HG03196 (cell line): ENCODE data around the gene PAPOLA.
"Not testable (repeated sequence)": the region's sequence is repeated elsewhere in the genome, so short reads cannot be mapped to it uniquely, and the experiment has no call there.

Source experiments
- ATAC-seq: cut with Tn5 transposase; IDR thresholded peaks from one replicate; pipeline ENCODE4 v1.9.1; 2021; ENCODE audit not compliant: unreplicated experiment

The PAPOLA gene

GRCh38 chr14:96501740-96502620 lies at the start of gene PAPOLA:
PAPOLA (plus strand) TSS chr14:96502382; CDS start chr14:96502593, 211 bp downstream.
- ATAC-seq, result peak; percentile 90

GRCh38 chr14:96452684-96453083 lies 49.5 kb upstream of the PAPOLA start:
- no peak for ATAC-seq

GRCh38 chr14:96455588-96455987 lies 46.6 kb upstream of the PAPOLA start:
- no peak for ATAC-seq

- ATAC-seq, result no peak
Measured at GRCh38 chr14:96459851-96460250, 42.3 kb upstream of the PAPOLA start.

- ATAC-seq, result no peak
Measured at GRCh38 chr14:96461950-96462798, 40.0 kb upstream of the PAPOLA start.

GRCh38 chr14:96464136-96464535 lies 38.0 kb upstream of the PAPOLA start:
- ATAC-seq, result no peak

GRCh38 chr14:96466918-96467317 lies 35.3 kb upstream of the PAPOLA start:
- no peak for ATAC-seq

GRCh38 chr14:96470331-96470730 lies 31.9 kb upstream of the PAPOLA start:
- ATAC-seq, result no peak

- not testable (repeated sequence) for ATAC-seq
Measured at GRCh38 chr14:96470967-96471366, 31.2 kb upstream of the PAPOLA start.

- no peak for ATAC-seq
Measured at GRCh38 chr14:96478119-96478518, 24.1 kb upstream of the PAPOLA start.

GRCh38 chr14:96479435-96480146 lies 22.6 kb upstream of the PAPOLA start:
- ATAC-seq, result no peak

- ATAC-seq, result no peak
Measured at GRCh38 chr14:96481731-96482314, 20.4 kb upstream of the PAPOLA start.

GRCh38 chr14:96482986-96483385 lies 19.2 kb upstream of the PAPOLA start:
- ATAC-seq, result no peak

- ATAC-seq, result no peak
Measured at GRCh38 chr14:96484399-96484798, 17.8 kb upstream of the PAPOLA start.

- ATAC-seq, result no peak
Measured at GRCh38 chr14:96486705-96487104, 15.5 kb upstream of the PAPOLA start.

GRCh38 chr14:96489327-96489726 lies 12.9 kb upstream of the PAPOLA start:
- no peak for ATAC-seq

GRCh38 chr14:96493178-96493577 lies 9.0 kb upstream of the PAPOLA start:
- ATAC-seq, result no peak

GRCh38 chr14:96494331-96494730 lies 7.9 kb upstream of the PAPOLA start:
- ATAC-seq, result no peak

- ATAC-seq, result peak; percentile 34
Measured at GRCh38 chr14:96497087-96497486, 5.1 kb upstream of the PAPOLA start.

- no peak for ATAC-seq
Measured at GRCh38 chr14:96497586-96497985, 4.6 kb upstream of the PAPOLA start.

- no peak for ATAC-seq
Measured at GRCh38 chr14:96501217-96501739, 904 bp upstream of the PAPOLA start.
